ENCODE measurements around the gene CBX4.
A peak's percentile ranks its signal among the peaks of the same experiment; 100 is the strongest.

The CBX4 gene

GRCh38 chr17:79850571-79851460 lies 11.6 kb upstream of the CBX4 start:
- Histone ChIP-seq H3K27me3 (ENCODE audit: insufficient read depth, low read length, poor library complexity) (peaks cover 3% of the 10 kb centered on the region), H3K36me3 (ENCODE audit: control insufficient read depth, insufficient read depth, low read length) (no peaks in the 10 kb centered on the region), H3K9ac (ENCODE audit: low read length) (no peak overlapping the region), H4K8ac (ENCODE audit: low read depth, low read length) (no peak overlapping the region), H3K56ac (ENCODE audit: low read length) (no peak overlapping the region), H2BK15ac (replicated peaks; ENCODE audit: low read depth) (no peak overlapping the region), H3K23ac (ENCODE audit: low read length) (no peak overlapping the region), H3K4me2 (ENCODE audit: low read length) (no peak overlapping the region), H3K18ac (ENCODE audit: low read length) (no peak overlapping the region), H3K4ac (ENCODE audit: low read depth, low read length) (no peak overlapping the region), H2BK120ac (ENCODE audit: low read depth, low read length) (no peak overlapping the region), H2AK5ac (ENCODE audit: low read length) (no peak overlapping the region), H3K4me1 (ENCODE audit: control insufficient read depth, low read depth, low read length) (no peaks in the 10 kb centered on the region), H3K4me3 (ENCODE audit: low read length) (no peak overlapping the region), H3K27ac (ENCODE audit: low read depth, low read length) (no peak overlapping the region), H3K79me1 (ENCODE audit: low read length) (no peaks in the 10 kb centered on the region), H2BK5ac (ENCODE audit: low read length) (no peak overlapping the region), H4K5ac (ENCODE audit: low read length) (no peak overlapping the region), H3K79me2 (ENCODE audit: control insufficient read depth, insufficient read depth, low read length) (no peaks in the 10 kb centered on the region)
- WGBS (ENCODE audit: extremely low coverage, insufficient coverage, low lambda C conversion rate) = no CpG with 5 or more reads among the region's 18 CpGs
- peak; percentile 70 for DNase-seq

GRCh38 chr17:79849953-79850352 lies 10.7 kb upstream of the CBX4 start:
- Histone ChIP-seq H3K18ac (ENCODE audit: low read length) (no peak overlapping the region), H4K5ac (ENCODE audit: low read length) (no peak overlapping the region), H3K4me1 (ENCODE audit: control insufficient read depth, low read depth, low read length) (no peaks in the 10 kb centered on the region), H3K79me2 (ENCODE audit: control insufficient read depth, insufficient read depth, low read length) (no peaks in the 10 kb centered on the region), H4K8ac (ENCODE audit: low read depth, low read length) (no peak overlapping the region), H3K9ac (ENCODE audit: low read length) (no peak overlapping the region), H3K79me1 (ENCODE audit: low read length) (no peaks in the 10 kb centered on the region), H2BK120ac (ENCODE audit: low read depth, low read length) (no peak overlapping the region), H3K4ac (ENCODE audit: low read depth, low read length) (no peak overlapping the region), H3K27me3 (ENCODE audit: insufficient read depth, low read length, poor library complexity) (peaks cover 9% of the 10 kb centered on the region), H3K4me3 (ENCODE audit: low read length) (no peak overlapping the region), H2BK15ac (replicated peaks; ENCODE audit: low read depth) (no peak overlapping the region), H3K27ac (ENCODE audit: low read depth, low read length) (no peak overlapping the region), H3K36me3 (ENCODE audit: control insufficient read depth, insufficient read depth, low read length) (no peaks in the 10 kb centered on the region), H2AK5ac (ENCODE audit: low read length) (no peak overlapping the region), H2BK5ac (ENCODE audit: low read length) (no peak overlapping the region), H3K23ac (ENCODE audit: low read length) (no peak overlapping the region), H3K56ac (ENCODE audit: low read length) (no peak overlapping the region), H3K4me2 (ENCODE audit: low read length) (no peak overlapping the region)
- no peak for DNase-seq
- no CpG with 5 or more reads among the region's 8 CpGs for WGBS (ENCODE audit: extremely low coverage, insufficient coverage, low lambda C conversion rate)

DNA sequence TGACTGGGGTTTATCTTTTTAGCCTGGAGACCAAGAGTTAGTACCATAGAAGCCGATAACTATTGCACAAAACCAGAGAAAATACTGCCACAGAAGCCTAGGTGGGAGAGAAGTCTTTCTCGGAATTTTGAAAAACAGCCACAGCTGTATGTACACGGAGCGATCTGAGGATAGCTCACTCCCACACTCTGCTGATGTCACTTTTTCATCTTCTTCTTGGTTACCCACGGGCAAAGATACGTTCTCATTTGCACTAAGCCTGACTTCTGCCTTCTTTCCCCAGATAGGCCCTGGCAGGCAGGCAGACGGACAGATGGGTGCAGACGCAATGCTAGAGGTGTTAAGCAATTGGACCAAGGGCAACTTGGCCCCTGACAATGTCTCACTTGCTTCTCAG lies 9.1 kb upstream of the CBX4 start:
- Histone ChIP-seq H3K27ac (ENCODE audit: low read depth, low read length) (no peak overlapping the region), H3K79me1 (ENCODE audit: low read length) (no peaks in the 10 kb centered on the region), H3K23ac (ENCODE audit: low read length) (no peak overlapping the region), H3K18ac (ENCODE audit: low read length) (no peak overlapping the region), H3K36me3 (ENCODE audit: control insufficient read depth, insufficient read depth, low read length) (no peaks in the 10 kb centered on the region), H3K9ac (ENCODE audit: low read length) (no peak overlapping the region), H3K4me1 (ENCODE audit: control insufficient read depth, low read depth, low read length) (no peaks in the 10 kb centered on the region), H2BK5ac (ENCODE audit: low read length) (no peak overlapping the region), H3K4ac (ENCODE audit: low read depth, low read length) (no peak overlapping the region), H4K5ac (ENCODE audit: low read length) (no peak overlapping the region), H3K79me2 (ENCODE audit: control insufficient read depth, insufficient read depth, low read length) (no peaks in the 10 kb centered on the region), H2BK15ac (replicated peaks; ENCODE audit: low read depth) (no peak overlapping the region), H3K4me2 (ENCODE audit: low read length) (no peak overlapping the region), H3K27me3 (ENCODE audit: insufficient read depth, low read length, poor library complexity) (peaks cover 15% of the 10 kb centered on the region), H2BK120ac (ENCODE audit: low read depth, low read length) (no peak overlapping the region), H4K8ac (ENCODE audit: low read depth, low read length) (no peak overlapping the region), H2AK5ac (ENCODE audit: low read length) (no peak overlapping the region), H3K56ac (ENCODE audit: low read length) (no peak overlapping the region), H3K4me3 (ENCODE audit: low read length) (no peak overlapping the region)
- DNase-seq = no peak
- WGBS (ENCODE audit: extremely low coverage, insufficient coverage, low lambda C conversion rate) = no CpG with 5 or more reads among the region's 8 CpGs

- H2AK5ac ChIP-seq (ENCODE audit: low read length) = no peak overlapping the region
- no peak overlapping the region for H3K9ac ChIP-seq (ENCODE audit: low read length)
- no peak overlapping the region for H3K23ac ChIP-seq (ENCODE audit: low read length)
- H3K27me3 ChIP-seq (ENCODE audit: insufficient read depth, low read length, poor library complexity) = peaks cover 21% of the 10 kb centered on the region
- WGBS (ENCODE audit: extremely low coverage, insufficient coverage, low lambda C conversion rate) = no CpG with 5 or more reads among the region's 12 CpGs
- no peaks in the 10 kb centered on the region for H3K79me2 ChIP-seq (ENCODE audit: control insufficient read depth, insufficient read depth, low read length)
- H3K79me1 ChIP-seq (ENCODE audit: low read length) = no peaks in the 10 kb centered on the region
- no peak overlapping the region for H3K18ac ChIP-seq (ENCODE audit: low read length)
- H4K5ac ChIP-seq (ENCODE audit: low read length) = no peak overlapping the region
- H3K4me2 ChIP-seq (ENCODE audit: low read length) = no peak overlapping the region
- no peaks in the 10 kb centered on the region for H3K4me1 ChIP-seq (ENCODE audit: control insufficient read depth, low read depth, low read length)
- no peak overlapping the region for H3K4me3 ChIP-seq (ENCODE audit: low read length)
- no peak overlapping the region for H3K56ac ChIP-seq (ENCODE audit: low read length)
- no peak overlapping the region for H2BK5ac ChIP-seq (ENCODE audit: low read length)
- H4K8ac ChIP-seq (ENCODE audit: low read depth, low read length) = no peak overlapping the region
- H3K36me3 ChIP-seq (ENCODE audit: control insufficient read depth, insufficient read depth, low read length) = no peaks in the 10 kb centered on the region
- no peak overlapping the region for H2BK120ac ChIP-seq (ENCODE audit: low read depth, low read length)
- H2BK15ac ChIP-seq (replicated peaks; ENCODE audit: low read depth) = no peak overlapping the region
- H3K4ac ChIP-seq (ENCODE audit: low read depth, low read length) = no peak overlapping the region
- DNase-seq = no peak
- no peak overlapping the region for H3K27ac ChIP-seq (ENCODE audit: low read depth, low read length)
These were observed 8.6 kb upstream of the CBX4 start for GRCh38 chr17:79847698-79848369.

- Histone ChIP-seq H3K56ac (ENCODE audit: low read length) (no peak overlapping the region), H2BK15ac (replicated peaks; ENCODE audit: low read depth) (no peak overlapping the region), H3K4ac (ENCODE audit: low read depth, low read length) (no peak overlapping the region), H3K9ac (ENCODE audit: low read length) (no peak overlapping the region), H3K4me2 (ENCODE audit: low read length) (no peak overlapping the region), H3K4me3 (ENCODE audit: low read length) (no peak overlapping the region), H3K27me3 (ENCODE audit: insufficient read depth, low read length, poor library complexity) (peaks cover 43% of the 10 kb centered on the region), H3K79me2 (ENCODE audit: control insufficient read depth, insufficient read depth, low read length) (no peaks in the 10 kb centered on the region), H3K79me1 (ENCODE audit: low read length) (no peaks in the 10 kb centered on the region), H3K4me1 (ENCODE audit: control insufficient read depth, low read depth, low read length) (no peaks in the 10 kb centered on the region), H4K5ac (ENCODE audit: low read length) (no peak overlapping the region), H3K27ac (ENCODE audit: low read depth, low read length) (no peak overlapping the region), H2BK5ac (ENCODE audit: low read length) (no peak overlapping the region), H3K23ac (ENCODE audit: low read length) (no peak overlapping the region), H2AK5ac (ENCODE audit: low read length) (no peak overlapping the region), H3K18ac (ENCODE audit: low read length) (no peak overlapping the region), H4K8ac (ENCODE audit: low read depth, low read length) (no peak overlapping the region), H2BK120ac (ENCODE audit: low read depth, low read length) (no peak overlapping the region), H3K36me3 (ENCODE audit: control insufficient read depth, insufficient read depth, low read length) (no peaks in the 10 kb centered on the region)
- no peak for DNase-seq
- whole genome bisulfite sequencing (ENCODE audit: extremely low coverage, insufficient coverage, low lambda C conversion rate) = no CpG with 5 or more reads among the region's 7 CpGs
These were observed 6.3 kb upstream of the CBX4 start for GRCh38 chr17:79845601-79845949.
